Stimulated activated CD8-positive, alpha-beta memory T cell treated with anti-CD3 and anti-CD28 coated beads, Interleukin-15, amount 100 ng/mL, for 24 hours (primary cell): Measurements from ENCODE around the gene KRTAP23-1.

Experiments used
- DNase-seq: peaks from one replicate; pipeline ENCODE4 v3.0.0-alpha.2; 2020; ENCODE audit warnings: low read depth

Gene KRTAP23-1

GRCh38 chr21:30348506-30348905 lies at the start of gene KRTAP23-1:
TSS of gene KRTAP23-1 (minus strand) at chr21:30348606. CDS start at chr21:30348606, 0 bp downstream.
- no peak for DNase-seq

DNA sequence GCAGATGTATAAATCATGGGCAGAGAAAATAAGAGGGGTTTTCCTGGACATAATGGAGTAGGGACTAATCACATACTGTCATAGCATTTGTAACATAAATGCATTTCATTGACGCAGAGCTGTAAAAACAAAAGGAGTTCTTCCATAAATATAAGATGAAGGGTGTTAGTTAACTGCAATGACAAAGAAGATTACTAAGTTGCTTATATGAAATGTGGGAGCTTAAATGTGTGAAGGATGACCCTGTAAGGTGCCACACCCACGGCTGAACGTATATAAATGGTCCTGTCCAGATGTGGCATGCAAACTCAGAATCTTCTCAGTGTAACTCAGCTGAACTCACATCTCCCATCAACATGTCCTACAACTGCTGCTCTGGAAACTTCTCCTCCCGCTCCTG lies 47.3 kb upstream of the KRTAP23-1 start, which contains the start of gene KRTAP13-1:
TSS of gene KRTAP13-1 (plus strand) at position 301 of the 400 bp plus-strand sequence. CDS start at position 357, 56 bp downstream.
- DNase-seq: no peak

DNA sequence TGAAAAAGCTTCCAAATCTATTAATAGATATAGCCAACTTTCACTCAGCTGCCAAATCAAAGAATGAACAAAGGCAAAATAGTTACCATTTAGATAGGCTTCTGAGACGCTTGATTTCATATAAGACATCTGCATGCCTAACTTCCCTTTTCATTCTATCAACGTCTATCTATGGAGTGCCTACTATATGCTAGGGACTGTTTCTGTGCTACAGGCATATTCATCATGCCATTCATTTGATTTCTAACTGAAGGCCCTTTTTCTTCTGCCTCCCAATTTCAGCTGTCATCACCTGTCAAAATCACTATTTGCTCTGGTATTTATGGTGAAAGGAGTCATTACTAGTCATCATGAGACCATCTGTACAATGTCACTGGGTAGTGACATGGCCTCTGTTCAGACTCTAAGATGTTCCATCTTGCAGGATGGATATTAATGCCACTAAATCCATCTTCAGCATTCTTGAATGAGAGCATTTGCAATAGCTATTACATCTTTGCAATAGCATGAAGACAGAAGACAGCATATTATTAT lies 43.2 kb upstream of the KRTAP23-1 start:
- DNase-seq: no peak

DNA sequence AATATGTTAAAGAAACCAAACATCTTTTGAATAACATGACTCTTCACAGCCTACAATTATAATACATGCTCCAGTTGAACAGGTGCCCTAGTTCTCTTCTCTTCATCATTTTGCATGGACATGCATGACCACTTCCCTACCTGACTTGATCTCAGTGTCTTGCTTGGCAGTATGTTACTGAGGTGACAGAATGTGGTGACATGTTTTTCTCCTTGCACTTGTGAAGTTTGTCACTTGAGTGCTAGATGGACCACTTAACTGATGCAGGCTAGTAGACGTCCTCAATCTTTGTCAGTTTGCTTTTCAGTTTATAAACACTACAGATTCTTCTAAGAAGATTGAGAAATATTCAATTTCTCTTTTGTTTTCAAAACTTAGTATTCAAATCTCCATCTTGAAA lies 33.8 kb upstream of the KRTAP23-1 start:
- DNase-seq: no peak

DNA sequence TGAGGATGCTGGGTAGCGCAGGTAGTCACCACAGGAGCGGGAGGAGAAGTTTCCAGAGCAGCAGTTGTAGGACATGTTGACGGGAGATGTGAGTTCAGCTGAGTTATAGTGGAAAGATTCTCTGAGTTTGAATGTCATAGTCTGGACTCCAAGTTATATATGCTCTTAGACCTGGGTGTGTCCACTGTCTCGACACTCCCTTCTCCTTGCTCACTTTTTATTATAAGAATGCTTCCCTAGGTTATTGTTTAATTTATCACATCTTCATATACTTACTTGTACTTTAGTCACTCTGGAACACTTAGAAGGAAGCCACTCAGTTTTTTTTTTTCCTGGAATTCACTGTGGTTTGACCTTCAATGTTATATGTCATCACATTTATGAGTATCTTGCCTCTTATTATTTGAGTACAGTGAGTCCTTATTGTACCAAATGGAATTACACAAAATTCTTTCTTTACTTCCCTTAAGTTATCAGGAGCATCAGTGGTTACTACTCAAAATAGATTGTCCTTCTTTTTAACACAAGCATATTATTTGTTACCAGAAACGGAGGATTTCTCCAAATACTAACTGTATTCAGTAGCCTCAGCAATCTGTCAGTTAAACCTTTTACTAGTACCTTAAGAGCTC lies 23.8 kb upstream of the KRTAP23-1 start, which contains the start of gene KRTAP13-2:
TSS of gene KRTAP13-2 (minus strand) at position 133 of the 632 bp plus-strand sequence. CDS start at position 75, 58 bp downstream.
- no peak for DNase-seq

- DNase-seq: no peak
Measured at GRCh38 chr21:30355906-30356305, 7.5 kb upstream of the KRTAP23-1 start.

DNA sequence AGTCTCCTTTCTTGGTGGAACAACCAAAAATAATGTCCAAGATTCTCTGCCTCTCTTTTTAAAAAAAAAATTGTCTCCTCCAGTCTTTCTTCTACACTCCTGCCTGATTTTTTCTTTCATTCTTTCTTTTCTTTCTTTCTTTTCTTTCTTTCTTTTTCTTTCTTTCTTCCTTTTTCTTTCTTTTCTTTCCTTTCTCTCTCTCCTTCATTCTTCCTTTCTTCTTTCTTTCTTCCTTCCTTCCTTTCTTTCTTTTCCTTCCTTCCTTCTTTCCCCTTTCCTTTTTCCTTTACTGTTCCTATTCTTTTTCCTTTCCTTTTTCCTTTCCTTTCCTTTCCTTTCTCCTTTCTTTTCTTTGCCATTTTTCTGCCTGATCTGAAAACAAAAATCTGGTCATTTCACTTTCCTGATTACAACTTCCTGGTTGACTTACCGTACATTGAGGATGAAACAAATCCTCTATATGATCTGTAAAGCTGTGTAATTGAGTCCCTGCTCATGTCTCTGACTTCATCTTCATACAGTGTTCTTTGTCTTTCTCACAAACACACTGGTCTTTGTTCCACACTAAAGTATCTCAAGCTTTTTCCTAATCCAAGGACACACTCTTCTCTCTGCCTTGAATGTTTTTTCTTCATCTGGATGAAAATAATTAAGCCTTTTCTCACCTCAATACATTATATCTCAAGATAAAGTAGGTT lies 6.1 kb upstream of the KRTAP23-1 start:
- DNase-seq: no peak

DNA sequence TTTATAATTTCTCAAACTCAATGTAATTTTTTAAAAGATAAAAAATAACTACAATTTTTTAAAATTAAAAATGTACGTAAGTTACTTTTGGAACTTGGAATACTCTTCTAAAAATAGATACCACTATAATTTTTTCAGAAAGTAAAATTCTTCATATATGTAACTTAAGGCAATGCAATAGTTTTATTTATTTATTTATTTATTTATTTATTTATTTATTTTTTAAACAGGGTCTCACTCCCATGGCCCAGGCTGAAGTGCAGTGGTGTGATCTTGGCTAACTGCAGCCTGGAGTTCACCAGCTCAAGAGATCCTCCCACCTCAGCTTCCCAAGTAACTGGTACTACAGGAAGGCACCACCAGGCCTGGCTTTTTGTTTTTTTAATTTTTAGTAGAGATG lies 3.1 kb upstream of the KRTAP23-1 start:
- no peak for DNase-seq

DNA sequence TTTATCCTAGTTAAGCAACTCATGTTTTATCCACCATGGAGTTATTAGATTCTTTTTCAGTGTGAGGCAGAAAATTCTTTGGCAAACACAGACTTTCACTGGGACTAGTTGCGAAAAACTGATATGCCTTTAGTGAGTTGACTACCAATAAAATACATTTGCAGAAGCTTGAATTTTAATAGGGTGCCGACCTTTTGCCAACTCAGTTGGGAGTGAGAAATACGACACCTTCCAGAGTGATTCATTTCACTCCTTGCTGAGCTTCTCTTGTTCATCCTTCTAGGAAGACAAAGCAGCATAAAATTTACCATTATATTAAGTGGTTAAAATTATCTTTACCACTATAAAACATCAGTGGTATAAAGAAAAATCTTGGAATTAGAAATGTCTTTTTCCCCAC lies 1.2 kb upstream of the KRTAP23-1 start:
- DNase-seq: no peak

- DNase-seq: no peak
Measured at GRCh38 chr21:30345014-30345413, 3.4 kb downstream of the KRTAP23-1 start.

DNA sequence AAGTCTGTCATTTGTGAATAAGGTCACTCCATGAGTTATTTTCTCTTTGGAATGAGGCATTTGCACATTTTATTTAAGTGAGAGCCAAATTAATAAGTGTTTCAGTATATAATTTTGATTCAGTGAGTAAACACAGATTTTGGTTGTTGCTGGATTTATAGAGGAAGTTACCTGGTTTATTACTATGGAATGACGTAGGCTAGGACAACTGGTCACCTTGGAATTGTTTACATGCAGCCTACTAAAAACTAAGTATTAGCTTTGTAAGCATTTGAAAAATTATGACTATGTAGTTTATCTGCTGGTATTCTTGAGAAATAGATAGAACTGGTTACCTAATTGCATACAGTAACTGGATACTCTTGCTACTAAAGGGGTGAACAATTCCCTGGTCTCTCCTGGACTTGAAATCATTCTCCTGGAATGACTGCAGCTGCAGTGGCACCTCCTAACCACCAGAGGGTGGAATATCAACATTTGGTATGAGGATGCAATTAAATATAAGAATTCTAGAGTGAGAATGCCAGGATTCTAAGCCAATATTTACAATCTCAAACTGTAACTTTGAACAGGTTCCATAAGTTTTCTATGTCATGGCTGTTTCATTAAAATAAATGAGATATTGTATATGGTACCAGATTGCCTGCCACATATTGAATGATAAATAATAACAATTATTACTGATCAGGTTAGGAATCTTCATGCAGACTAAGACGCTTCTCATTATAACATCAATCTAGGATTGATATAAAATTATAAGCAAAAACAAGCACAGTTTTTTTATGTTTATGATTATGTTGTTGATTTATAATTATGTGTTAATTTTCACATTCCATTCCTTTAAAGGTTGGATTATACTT lies 7.5 kb downstream of the KRTAP23-1 start:
- DNase-seq: no peak

DNA sequence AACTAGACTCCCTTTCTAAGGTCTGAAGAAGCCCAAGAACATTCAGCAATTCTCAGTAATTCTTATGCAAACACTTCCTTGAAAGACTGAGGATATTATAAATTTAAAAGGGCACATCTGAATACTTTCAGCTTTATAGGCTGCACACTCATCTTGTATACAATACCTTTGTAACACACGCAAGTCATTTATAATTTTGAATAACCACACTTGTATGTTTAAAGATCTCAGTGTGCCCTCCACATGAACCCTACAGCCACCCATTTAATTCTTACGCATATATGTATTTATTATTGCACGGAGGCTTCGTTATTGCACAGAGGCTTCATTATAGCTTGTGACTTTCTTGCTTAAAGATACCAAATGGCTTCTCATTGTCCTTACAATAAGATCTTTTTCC lies 9.7 kb downstream of the KRTAP23-1 start:
- no peak for DNase-seq

DNA sequence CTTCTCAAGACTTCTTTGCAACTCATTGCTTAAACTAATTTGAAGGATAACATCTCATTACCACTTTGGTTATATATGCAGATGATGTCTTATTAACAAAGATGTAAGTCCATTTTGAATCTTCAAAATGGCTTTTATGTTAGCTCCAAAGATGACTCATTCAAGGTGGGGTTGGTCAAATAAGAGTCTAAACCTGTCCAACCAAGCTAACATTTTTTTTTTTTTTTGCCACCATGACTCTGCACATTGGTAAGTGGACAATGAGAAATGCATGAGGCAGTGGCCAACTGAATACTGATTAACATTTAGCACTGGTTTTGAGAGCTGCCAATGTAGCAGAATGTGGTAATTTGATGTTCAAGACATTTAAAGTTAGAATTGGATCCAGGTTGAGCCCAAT lies 10.6 kb downstream of the KRTAP23-1 start:
- DNase-seq: no peak

GRCh38 chr21:30337276-30337744 lies 11.1 kb downstream of the KRTAP23-1 start, which contains the start of gene KRTAP27-1:
TSS of gene KRTAP27-1 (minus strand) at chr21:30337694. CDS start at chr21:30337668, 26 bp downstream.
- no peak for DNase-seq

DNA sequence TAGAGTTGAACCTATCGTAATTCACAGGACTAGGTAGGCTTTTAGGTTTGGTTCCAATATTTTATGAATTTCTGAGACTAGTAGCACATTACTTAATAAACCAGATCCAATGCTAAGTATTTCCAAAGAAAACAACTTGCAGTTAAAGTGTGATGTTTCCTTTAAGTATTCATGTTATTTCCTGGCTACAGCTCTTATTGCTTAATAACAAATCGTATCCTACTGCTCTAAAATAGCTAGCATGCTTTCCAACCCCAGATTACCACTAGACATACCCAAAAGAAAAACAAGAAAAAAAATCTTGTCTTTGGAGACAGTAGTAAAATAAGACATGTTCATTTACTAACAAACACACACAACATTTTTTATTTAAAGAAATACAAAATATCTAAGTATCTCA lies 11.8 kb downstream of the KRTAP23-1 start:
- no peak for DNase-seq

DNA sequence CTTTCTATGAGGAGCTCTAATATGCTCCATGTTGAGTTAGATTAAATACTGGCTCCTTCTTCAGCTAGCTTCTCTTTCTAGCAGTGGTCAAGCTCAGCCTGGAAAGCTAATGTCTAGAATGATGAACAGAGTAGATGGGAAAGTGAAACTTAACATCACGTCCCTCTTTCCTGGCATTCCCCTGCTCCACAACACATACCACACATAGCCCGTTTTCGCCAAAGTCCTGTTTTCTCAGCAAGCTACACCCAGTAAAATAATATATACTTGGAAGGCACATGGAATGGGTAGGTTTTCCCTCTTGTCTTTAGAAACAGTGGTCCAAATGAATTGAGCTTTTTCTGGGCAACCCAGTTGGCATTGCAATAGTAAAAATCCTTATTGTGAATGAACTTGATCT lies 14.7 kb downstream of the KRTAP23-1 start:
- no peak for DNase-seq

DNA sequence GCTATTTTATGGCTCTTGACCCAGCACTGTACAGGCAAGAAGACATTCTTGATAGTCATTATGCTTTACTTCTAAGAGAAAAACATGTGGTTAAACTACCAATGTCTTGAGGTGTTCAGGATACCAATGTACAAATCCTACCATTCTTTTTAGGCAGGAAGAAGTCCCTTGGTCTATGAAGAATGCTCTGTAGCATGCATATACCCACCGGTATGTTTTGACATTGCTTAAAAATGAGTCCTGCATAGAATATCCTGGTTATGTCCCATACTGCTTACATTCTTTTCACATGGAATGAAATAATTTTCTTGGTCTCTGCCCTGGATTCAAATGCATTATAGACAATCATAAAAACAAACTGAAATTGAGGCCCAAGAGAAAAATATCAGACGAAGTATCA lies 15.7 kb downstream of the KRTAP23-1 start:
- DNase-seq: no peak

- DNase-seq: no peak
Measured at GRCh38 chr21:30329203-30329875, 19.1 kb downstream of the KRTAP23-1 start.

DNA sequence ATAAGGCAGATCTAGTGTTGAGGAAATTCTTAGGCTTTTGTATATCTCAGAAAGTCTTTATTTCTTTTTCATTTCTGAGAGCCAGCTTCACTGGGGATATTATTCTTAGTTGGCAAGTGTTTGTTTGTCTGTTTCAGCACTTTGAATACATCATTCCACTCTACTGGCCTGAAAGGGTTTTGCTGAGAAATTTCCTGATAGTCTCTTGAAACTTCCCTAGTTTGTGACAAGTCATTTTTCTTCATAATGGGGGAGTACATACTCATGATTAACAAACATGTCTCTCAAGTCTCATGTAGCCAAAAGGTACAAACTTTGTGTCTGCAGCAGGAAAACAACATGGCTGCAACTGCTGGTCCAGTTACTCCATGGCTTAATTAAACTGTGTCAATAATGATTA lies 22.0 kb downstream of the KRTAP23-1 start:
- no peak for DNase-seq

GRCh38 chr21:30320215-30320614 lies 28.2 kb downstream of the KRTAP23-1 start, which contains the start of gene KRTAP26-1:
TSS of gene KRTAP26-1 (minus strand) at chr21:30320315. CDS start at chr21:30320035, 280 bp downstream.
- DNase-seq: no peak

GRCh38 chr21:30315701-30316100 lies 32.7 kb downstream of the KRTAP23-1 start:
- no peak for DNase-seq
